Vagina (tissue), 2 donors: ENCODE results near the gene RHOH.

ENCODE experiments used
- POLR2A ChIP-seq, 2 donors: fragments of 450-650 bp; IDR thresholded peaks; one replicate each; pipeline ENCODE4 v1.6.1; 2017; ENCODE audit warnings: antibody characterized with exemption in 2 of 2, mild to moderate bottlenecking in 2 of 2, moderate library complexity in 2 of 2
- POLR2AphosphoS5 ChIP-seq, 2 donors: sonication (generic); formaldehyde crosslinking; IDR thresholded peaks; one replicate each; pipeline ENCODE4 v1.9.0; 2017; ENCODE audit warnings: antibody characterized with exemption in 2 of 2, mild to moderate bottlenecking in 2 of 2, low read depth in 1 of 2; ENCODE audit not compliant: insufficient read depth in 1 of 2
- TF ChIP-seq, protein P1 (sequence below), 3 experiments: fragments of 450-650 bp in 2 of 3; fragments of 200-600 bp in 1 of 3; sonication (generic) in 1 of 3; IDR thresholded peaks; one replicate each; pipeline ENCODE4 v1.5.1; 2017 to 2019; ENCODE audit warnings: antibody characterized with exemption in 3 of 3, mild to moderate bottlenecking in 2 of 3, moderate library complexity in 2 of 3

DNA sequence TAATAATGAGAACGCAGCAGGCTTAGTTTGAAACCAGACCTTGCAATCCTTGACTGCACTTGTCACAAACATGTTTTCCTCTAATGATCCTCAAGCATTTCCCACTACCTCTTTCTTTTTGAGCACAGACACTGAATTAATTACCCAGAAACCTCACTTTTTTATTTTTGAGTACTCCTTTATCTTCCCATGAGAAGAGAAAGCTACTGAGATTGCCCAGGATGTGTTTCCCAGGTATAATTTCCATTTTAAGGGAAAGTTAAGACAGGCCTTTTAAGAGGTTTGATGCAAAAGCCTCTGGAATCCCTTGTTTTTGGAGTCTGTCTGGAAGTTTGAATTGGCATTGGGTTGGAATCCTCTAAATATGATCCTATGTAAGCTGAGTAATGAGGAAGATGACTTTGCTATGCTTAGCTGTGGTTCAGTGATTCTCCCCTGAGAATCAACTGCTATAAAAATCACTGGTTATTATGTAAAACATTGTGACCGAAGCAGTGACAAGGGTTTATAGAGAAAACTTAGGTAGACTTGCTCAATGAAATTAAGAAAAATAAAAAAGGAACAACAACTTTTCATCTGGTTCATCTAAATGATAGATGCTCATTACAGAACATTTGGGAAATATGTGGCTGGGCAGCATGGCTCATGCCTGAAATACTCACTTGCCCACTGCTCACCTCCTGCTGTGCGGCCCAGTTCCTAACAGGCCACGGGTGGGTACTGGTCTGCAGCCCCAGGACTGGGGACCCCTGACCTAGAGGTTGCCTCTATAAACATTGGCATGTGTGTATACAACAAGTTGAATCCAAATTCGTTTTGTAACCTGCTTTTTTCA, 10.8 kb upstream of the RHOH start:
- TF ChIP-seq, protein P1, sequence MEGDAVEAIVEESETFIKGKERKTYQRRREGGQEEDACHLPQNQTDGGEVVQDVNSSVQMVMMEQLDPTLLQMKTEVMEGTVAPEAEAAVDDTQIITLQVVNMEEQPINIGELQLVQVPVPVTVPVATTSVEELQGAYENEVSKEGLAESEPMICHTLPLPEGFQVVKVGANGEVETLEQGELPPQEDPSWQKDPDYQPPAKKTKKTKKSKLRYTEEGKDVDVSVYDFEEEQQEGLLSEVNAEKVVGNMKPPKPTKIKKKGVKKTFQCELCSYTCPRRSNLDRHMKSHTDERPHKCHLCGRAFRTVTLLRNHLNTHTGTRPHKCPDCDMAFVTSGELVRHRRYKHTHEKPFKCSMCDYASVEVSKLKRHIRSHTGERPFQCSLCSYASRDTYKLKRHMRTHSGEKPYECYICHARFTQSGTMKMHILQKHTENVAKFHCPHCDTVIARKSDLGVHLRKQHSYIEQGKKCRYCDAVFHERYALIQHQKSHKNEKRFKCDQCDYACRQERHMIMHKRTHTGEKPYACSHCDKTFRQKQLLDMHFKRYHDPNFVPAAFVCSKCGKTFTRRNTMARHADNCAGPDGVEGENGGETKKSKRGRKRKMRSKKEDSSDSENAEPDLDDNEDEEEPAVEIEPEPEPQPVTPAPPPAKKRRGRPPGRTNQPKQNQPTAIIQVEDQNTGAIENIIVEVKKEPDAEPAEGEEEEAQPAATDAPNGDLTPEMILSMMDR (IDR thresholded peaks at IDR 0.05): no peak
- TF ChIP-seq POLR2AphosphoS5 (IDR thresholded peaks at IDR 0.05; ENCODE audit: insufficient read depth in 1 of 2, low read depth in 1 of 2) (no peak), POLR2A (IDR thresholded peaks at IDR 0.05) (no peak)
